SKM-1 (cell line): ENCODE data around the gene GRIA4.

ENCODE experiments used
- DNase-seq: peaks from one replicate; lab custom pipeline; 2025; ENCODE audit not compliant: unreplicated experiment; lab: John Stamatoyannopoulos, UW

The GRIA4 gene

DNA sequence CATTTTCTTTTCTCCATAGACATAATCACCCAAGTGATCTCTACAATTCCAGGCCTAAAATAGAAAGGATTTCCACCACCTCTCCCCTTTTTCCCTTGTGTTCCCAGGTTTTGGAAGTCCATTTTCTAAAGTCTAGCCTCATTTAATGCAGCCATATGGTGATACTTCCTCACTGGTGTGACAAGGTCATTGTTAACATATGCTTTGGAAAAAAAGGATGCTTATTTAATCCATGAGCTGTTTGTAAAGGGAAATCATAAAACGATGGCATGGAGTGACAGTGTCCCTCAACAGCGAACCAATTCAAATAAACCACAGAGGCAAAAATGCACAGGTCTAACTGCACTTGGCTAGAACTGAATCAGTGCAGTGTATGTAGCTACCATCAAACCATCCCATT, 26.6 kb downstream of the GRIA4 start:
- DNase-seq, result no peak

DNA sequence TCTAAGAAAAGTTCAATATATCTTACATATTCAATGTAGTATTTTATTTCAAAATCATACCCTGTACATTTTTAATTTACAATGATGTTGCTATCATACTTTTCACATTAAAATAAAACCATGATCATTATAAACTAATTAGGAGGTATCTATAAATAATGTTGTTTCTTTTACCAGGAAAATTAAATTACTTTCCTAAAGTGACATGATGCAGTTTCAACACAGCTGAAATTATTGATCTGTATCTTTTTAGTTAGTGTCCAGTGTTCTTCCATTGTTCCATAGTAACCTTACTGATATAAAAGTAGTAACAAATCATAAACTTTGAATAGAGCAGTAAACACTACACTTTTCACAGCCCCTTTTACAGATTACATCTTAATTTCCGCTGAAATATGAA, 29.7 kb downstream of the GRIA4 start:
- no peak for DNase-seq

DNA sequence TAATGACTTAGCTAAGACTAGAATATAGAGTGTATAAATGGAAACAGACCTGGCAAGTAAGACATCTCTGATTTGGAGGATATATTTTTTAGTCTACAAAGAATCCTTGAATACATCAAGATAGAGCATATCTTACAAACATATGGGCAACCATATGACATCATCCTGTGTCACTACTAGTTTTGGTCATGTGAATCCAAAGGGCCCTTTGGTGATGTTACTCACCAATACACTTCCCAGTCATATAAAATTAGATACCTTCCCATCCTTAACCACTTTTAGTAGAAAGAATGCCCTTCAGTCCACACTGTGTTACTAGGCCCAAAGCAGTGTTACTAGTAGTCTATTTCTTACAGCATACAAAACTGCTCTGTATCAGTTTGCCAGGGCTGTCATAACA, 31.6 kb downstream of the GRIA4 start:
- DNase-seq, result no peak

DNA sequence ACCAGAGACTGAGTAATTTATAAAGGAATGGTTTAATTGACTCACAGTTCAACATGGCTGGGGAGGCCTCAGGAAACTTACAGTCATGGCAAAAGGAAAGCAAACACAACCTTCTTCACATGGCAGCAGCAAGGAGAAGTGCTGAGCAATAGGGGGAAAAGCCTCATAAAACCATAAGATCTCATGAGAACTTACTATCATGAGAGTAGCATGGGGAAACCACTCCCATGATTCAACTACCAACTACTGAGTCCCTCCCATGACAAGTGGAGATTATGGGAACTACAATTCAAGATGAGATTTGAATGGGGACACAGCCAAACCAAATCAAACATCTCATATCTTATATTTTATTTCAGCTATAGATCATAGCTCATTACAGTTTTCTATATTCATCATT, 33.0 kb downstream of the GRIA4 start:
- DNase-seq, result no peak

DNA sequence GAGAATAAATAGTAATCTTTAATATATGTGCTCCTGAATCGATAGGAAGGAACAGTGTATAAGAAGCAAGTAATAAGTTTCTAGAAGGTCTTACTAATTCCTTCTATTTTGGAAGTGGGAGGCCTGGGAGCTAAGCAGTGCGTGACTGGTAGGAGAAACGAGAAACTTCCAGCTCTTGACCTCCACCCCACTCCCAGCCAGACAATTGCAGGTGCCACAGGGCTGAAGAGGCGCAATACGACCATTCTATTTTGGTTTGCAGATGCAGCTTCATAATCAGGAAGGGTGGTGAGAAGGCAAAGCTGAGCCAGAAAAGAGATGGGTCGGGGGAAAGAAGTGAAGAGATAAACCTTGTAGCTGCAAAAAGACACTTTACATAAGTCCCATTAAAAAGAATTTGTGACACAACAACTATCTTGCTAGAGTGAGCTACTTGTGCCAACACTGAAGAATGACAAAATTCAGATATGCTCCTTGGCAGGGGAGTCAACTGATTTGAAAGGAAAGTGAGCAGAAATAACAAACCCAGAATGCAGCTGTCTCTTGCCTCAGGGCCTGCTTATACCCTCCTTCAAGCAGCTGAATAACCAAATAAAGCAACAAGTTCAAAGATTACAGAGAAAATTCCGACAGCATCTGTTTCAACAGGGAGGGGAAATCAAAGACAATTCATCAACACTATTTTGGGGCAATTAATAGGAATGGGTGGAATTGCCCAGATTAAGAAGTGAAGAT, 35.1 kb downstream of the GRIA4 start:
- no peak for DNase-seq

DNA sequence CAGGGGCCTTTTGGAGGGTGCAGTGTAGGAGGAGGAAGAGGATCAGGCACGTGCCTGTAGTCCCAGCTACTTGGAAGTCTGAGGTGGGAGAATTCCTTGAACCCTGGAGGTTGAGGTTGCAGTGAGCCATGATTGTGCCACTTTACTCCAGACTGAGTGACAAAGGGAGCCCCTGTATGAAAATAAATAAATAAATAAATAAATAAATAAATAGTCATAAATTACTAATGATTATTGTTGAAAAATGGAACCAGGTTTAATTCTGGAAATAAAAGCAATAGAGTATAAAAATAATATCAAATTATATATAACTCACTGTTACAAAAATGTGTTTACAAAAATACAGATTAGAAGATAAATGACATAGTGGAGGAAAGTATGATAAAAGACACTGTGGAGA, 37.9 kb downstream of the GRIA4 start:
- DNase-seq, result no peak

DNA sequence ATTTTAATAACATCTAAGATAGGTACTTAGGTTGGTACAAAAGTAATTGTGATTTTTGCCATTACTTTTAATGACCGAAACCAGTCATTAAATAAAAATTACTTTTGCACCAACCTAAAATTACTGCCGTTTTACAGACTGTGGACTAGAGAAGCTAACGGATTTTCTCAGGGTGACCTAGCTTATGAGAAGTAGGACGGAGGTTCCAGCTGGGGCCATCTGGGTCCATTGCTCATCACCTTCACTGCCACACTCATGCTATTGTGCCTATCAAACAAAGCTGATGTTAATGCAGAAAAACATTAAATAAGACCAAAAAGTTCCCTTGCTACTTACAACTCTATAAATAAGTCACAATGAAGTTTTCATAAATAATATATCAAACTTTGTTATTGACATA, 38.9 kb downstream of the GRIA4 start:
- no peak for DNase-seq

DNA sequence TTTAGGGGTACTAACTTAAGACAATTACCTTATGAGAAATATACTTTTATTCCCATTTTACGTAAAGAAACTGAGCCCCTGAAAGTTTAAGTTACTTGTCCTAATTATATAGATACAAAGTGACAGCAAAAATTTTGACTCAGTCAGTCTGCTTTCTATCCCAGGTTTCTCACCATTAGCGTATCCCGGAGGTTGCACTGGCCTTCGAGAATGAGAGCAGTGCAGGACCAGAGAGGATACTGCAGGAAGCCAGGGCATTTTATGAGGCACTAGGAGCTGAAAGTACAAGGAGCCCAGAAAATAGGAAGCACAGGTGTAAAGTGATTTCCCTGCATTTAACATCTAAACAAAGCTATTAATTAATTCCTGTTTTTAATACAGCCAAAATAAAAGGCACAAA, 55.4 kb downstream of the GRIA4 start:
- no peak for DNase-seq

DNA sequence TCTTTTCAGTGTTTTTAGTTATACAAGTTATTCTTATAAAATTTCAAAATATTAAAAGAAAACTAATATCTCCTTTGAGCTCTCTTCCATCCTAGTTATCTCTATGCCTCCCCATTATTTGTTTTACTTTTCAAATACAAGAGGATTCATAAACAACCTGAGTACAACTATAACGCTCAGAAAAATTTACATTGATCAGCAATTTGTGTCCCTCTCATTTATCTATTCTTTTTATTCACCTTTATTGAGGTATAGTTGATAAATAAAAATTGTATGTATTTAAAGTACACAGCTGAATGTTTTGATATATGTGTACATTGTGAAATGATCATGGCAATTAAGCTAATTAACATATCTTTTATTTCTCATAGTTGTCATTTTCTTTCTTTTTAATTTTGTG, 57.6 kb downstream of the GRIA4 start:
- no peak for DNase-seq

DNA sequence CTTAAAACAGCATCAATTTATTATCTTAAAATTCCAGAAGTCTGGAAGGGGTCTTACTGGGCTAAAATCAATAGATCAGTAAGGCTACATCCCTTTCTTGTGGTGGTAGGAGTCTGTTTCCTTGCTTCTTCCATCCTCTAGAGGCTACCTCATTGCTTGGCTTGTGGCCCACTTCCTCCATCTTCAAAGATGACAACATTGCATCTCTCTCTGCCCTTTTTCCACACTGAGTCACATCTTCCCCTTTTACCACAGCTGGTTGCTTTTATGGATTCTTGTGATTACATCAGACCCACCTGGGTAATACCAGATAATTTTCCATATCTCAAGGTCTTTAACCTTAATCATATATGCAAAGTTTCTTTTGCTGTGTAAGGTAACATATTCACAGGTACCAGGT, 60.9 kb downstream of the GRIA4 start:
- no peak for DNase-seq

DNA sequence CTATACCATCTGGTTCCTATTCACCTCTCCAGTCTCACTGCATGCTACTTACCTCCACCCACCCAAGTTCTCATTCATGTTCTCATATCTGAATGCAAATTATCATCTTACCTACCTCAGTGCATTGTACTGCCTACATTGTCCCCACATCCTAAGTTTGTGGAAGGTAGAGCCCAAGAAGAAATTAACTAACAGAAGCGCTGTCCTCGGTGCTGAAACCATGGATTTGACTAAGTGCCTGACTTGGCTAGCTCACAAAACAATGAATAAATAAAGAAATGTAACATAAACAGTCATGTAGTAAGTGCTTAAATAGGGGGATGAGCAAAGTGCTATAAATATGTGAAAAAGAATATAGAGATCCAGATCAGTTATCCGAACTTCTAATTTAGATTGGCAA, 63.2 kb downstream of the GRIA4 start:
- DNase-seq, result no peak

DNA sequence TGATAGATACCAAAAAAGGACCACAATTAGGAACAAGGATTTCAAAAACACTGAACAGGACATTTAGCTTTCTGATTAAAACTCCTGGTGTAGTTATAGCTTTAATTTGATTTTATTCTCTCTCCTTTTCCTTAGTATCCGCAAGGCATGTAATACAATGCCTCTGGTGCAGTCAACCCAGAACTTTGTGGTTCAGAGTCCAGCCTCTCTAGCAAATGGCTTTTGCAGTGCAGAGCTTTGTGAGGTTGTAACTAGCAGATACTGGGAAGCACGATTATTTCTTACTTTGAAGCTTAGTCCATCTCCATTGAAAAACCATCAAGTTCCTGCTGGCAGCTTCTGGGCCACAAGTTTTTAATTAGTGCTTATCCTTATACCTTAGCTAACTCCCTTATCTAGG, 79.8 kb downstream of the GRIA4 start:
- DNase-seq, result no peak

DNA sequence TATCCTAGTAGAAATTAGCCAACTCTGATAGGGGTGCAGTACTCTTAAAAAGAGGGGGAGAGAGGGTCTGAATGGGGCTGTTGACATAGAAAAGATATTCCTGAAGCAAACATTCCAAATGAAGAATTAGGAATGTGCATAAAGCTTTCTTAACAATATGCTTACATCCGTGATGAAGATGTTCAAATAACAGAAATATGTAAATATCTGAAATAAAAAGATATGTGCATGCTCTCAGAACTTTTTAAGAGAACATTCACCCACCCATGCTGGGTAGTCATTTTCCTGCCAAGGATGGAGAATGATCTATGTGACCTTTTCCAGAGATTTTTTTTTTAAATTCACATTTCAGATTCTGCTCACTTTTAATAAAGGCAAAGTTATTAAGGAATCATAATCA, 80.6 kb downstream of the GRIA4 start:
- DNase-seq, result no peak

DNA sequence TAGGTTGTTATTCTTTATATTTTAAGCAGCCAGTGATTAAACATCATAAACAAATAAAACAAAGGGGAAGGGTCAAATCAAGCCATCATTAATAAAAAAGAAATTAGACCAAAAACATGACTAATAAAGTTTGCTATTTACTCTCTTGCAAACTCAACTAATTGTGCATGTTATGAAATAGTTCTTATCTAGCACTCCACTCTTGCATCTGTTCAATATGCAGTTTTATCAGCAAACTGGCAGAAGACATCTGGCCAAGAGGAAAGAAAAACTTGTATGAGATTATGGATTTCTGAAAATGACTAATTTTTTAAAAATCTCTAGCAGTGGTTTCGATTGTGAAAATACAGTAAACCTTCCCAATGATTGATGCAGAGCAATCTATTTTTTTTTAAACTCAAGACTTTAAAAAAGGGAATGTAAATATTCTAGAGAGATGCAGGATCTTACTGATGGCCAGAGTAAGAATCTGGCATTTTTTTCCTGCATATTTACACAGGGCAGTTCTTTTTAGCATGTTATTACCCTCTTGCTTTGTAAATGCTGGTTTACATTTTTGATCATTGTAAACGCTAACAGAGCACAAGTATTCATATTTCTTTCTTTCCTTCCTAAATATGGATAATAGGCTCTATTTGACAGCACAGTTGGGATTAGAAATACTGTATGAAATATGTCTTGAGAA, 83.3 kb downstream of the GRIA4 start:
- DNase-seq, result no peak

DNA sequence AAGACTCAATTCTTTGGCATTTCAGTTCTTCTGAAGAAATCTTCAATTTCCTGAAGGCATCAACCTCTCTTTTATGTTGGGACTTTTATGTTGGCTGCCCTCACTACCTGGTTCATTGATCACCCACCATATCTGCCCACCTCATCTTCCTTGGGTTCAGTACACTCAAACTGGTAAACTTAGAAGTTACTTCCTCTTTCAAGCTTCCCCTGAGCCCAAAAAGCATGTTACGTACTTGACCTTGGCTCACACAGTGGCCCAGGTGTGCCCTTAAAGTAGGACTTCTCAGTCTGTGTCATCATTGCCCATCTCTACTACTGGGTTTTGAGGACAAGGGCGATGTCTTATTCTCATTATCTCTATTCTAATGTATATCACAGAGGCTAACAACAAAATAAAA, 86.1 kb downstream of the GRIA4 start:
- no peak for DNase-seq

DNA sequence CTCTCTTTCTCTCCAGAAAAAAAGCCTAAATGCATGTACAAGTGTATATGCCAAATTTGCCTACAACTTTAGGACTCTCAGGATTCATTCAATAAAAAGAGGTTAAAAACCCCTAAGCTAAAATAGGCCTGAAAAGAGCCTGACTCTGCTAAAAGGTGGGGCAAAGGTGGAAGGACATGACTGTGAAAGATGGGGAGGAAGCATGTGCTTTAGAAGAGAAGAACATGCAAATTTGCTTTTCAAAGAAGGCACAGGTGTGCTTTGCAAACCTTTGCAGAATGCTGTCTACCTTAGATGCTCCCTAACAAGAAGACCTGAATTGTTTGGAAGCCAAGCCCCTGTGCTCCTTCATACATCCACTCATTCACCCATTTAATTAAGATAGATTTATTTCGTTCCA, 87.4 kb downstream of the GRIA4 start:
- no peak for DNase-seq

DNA sequence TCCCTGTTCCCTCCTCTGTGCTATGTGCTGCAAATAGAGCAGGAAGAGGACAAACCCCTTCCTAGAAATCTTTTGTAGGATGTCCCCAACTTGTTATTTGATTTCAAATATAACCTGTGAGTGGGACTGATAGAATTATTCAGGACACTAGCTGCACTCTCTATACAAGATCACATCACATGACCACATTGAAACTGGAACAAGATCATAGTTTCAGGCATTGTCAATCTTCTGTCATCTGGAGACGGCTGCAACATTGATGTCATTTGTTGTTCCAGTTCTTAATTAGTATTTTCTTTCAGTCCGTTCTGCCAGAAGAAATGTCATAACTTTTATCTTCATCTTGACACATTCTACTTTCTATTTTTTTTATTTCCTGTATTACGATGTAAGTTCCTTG, 89.3 kb downstream of the GRIA4 start:
- no peak for DNase-seq

DNA sequence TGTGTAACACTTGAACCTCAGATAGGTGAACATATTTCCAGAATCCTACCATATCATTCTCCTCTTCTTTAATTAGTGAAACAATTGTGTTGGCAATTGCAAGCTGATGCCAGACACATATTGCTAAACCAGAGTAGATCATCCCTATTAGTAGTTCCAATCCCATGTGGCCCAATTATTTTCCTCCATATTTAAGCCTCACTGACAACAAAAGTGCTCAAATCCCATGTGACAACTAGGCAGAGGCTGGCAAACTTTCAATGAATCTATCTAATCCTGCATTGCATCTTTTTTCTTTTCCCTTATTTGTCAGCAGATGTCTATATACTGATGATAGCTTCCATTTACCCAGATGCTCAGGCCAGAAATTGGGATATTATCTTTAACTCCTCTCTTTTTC, 90.4 kb downstream of the GRIA4 start:
- no peak for DNase-seq

DNA sequence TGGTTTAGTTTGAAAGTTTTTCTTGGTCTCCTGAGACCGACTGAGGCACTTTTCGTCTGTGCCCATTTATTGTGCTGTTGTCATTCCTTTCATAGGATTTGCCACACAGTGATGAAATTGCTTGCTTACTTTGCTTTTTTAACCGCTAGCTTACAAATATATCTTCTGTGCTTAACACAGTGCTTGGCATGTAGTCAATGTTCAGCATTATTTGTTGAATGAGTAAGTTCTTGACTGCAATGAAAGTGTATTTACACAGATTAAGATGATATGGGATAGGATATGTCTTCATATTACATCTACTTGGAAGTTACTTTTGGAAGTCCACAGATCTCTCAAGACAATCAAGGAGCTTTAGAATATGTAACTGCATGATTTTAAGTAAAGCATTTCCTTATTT, 91.2 kb downstream of the GRIA4 start:
- no peak for DNase-seq

DNA sequence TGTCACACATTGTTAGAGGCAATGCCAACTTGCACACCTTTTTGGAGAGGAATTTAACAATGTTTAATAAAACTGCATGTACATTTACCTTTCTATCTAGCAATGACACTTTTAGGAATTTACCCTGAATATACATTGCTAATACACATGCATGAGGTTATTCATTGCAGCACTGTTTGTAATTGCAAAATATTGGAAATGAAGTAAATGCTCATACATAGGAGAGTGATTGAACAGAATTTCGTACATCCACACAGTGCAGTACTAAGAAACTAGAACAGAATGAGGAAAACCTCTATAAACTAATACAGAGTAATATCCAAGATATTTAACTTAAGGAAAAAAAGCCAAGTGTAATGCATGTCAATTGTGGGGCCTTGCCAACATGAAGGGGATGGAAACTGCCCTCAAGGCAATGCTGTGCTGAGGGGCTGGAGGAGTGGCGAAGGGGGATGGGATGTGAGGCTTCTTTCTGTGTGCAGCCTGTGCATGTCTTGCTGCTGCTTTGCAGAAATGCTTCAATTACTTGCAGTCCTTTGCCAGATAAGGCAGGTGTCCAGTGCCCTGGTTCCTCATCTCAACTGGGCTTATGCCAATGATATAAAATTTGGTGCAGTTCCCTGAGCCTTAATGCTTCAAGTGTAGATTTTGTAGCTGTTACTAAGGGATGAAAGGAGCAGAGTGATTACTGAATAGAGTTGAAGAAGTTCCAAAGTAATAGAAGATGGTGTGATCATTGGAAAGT, 96.1 kb downstream of the GRIA4 start:
- no peak for DNase-seq

DNA sequence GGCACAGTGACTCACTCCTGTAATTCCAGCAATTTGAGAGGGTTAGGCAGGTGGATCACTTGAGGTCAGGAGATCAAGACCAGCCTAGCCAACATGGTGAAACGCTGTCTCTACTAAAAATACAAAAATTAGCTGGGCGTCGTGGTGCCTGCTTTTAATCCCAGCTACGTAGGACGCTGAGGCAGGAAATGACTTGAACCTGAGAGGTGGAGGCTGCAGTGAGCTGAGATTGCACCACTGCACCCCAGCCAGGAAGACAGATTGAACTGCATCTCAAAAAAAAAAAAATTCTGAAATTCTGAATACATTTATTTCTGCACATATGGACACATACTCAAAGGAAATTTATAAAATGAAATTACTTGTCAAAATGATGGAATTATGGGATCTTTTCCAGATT, 103.2 kb downstream of the GRIA4 start:
- no peak for DNase-seq

DNA sequence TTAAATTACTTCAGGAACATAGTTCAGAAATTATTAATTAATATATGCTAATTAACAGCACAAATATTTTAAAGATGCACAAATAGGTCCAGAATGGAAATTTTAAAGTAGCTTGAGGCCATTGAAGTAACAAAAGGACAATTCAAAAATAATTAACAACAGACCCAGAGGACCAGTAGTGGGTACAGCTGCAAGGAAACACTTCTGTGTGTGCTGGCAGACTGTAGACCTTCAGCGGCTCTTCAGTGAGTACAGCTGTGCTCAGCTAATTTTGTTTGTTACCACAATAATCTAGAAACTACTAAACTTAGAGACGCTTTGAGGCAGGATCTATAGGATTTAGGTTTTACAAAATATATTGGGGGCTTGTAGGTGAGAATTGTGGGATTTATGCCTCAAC, 103.8 kb downstream of the GRIA4 start:
- DNase-seq, result no peak
